Measurements from ENCODE around the gene MYO1B. TPM values are rescaled to one million over a fixed set of nuclear protein-coding genes. Genes with fewer than 3 reads are reported as not detected.

MYO1B gene
- total and polyA plus RNA-seq, 12 donors = 8.7 to 32.4 (median 14.4) TPM

DNA sequence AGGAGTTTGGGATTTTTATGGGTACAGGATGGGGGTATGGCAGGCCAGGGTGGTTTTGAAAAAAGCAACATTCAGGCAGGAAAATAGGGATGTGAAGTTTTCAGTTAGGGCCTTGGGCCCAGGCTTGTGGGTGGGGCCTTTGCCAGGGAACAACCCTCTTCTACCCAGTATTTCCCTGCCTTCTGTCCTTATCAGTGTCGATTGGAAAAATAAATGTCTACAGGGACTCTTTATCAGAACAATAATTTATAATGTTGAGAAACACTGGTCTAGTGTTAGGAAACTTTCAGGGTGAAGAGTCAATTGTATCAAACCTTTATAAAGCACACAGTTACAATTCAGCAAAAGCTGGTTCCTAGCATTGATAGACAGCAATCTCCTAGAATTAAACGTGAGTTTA, 218.6 kb downstream of the MYO1B start:
- peaks cover 0 to 27% (median 12%) of the 10 kb centered on the region in 9 donors for H3K4me1 ChIP-seq
- TF ChIP-seq, protein P1, sequence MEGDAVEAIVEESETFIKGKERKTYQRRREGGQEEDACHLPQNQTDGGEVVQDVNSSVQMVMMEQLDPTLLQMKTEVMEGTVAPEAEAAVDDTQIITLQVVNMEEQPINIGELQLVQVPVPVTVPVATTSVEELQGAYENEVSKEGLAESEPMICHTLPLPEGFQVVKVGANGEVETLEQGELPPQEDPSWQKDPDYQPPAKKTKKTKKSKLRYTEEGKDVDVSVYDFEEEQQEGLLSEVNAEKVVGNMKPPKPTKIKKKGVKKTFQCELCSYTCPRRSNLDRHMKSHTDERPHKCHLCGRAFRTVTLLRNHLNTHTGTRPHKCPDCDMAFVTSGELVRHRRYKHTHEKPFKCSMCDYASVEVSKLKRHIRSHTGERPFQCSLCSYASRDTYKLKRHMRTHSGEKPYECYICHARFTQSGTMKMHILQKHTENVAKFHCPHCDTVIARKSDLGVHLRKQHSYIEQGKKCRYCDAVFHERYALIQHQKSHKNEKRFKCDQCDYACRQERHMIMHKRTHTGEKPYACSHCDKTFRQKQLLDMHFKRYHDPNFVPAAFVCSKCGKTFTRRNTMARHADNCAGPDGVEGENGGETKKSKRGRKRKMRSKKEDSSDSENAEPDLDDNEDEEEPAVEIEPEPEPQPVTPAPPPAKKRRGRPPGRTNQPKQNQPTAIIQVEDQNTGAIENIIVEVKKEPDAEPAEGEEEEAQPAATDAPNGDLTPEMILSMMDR (IDR thresholded peaks at IDR 0.05) = no peak
- ATAC-seq (no peak), DNase-seq (no peak)
- H3K27ac ChIP-seq = peak overlapping the region in 1 of 10 donors; percentile 0
- intact Hi-C loops (cut with DNase I) = loop anchor here in 1 of 10 donors (10.0 kb wide), 1 partner anchor 619 kb away; no protein-coding TSS in a partner anchor
- H3K4me3 ChIP-seq = no peak overlapping the region
- peaks cover 0 to 17% (median 10%) of the 10 kb centered on the region in 11 donors for H3K9me3 ChIP-seq
- H3K36me3 ChIP-seq = no peaks in the 10 kb centered on the region
- no peaks in the 10 kb centered on the region for H3K27me3 ChIP-seq
- 59 to 60% methylated on average over 2 of the region's 2 CpGs for WGBS, 2 donors

DNA sequence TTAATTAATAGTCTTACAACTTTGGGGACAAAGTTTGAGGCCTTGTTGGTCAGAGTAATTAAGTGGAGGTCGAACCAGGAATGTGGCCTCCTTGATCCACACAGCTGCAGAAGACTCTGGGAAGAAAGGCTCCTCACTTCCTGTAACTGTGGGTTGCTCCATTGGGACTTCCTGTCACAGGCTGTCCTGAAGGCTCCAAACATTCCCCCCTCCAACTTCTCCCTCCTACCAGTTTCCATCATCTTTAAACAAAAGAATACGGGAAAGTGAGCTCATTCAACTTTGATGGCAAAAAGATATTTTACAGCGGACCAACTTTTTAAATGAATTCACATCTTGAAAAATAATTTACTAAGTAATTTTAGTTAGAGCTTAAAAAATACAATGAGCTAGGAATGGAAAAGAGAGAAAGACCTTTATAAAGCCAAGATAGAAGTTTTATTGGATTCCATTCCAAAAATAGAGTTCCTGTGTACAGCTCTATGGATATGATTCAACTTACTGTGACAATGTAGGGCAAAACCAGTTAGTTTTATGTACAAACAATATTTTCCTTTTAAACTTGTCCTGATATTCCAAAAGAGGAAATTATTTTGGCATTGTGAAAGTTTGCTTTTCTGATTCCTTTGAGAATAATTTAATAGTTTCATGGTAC, 220.7 kb downstream of the MYO1B start:
- intact Hi-C loops (cut with DNase I) = loop anchor here in 1 of 10 donors (10.0 kb wide), 1 partner anchor 621 kb away; no protein-coding TSS in a partner anchor
- peak in 1 of 2 donors; percentile 56 for DNase-seq
- 50 to 60% methylated on average over 3 of the region's 3 CpGs for WGBS, 2 donors
- peak; percentile 66 to 96 (median 88) for ATAC-seq
- TF ChIP-seq, protein P1 (IDR thresholded peaks at IDR 0.05) = no peak
- Histone ChIP-seq H3K4me3 (no peak overlapping the region), H3K36me3 (no peaks in the 10 kb centered on the region), H3K9me3 (no peaks in the 10 kb centered on the region), H3K4me1 (peaks cover 0 to 27% (median 12%) of the 10 kb centered on the region in 9 donors), H3K27me3 (no peaks in the 10 kb centered on the region), H3K27ac (peak overlapping the region in 9 of 10 donors; percentile 12 to 77 (median 57))

DNA sequence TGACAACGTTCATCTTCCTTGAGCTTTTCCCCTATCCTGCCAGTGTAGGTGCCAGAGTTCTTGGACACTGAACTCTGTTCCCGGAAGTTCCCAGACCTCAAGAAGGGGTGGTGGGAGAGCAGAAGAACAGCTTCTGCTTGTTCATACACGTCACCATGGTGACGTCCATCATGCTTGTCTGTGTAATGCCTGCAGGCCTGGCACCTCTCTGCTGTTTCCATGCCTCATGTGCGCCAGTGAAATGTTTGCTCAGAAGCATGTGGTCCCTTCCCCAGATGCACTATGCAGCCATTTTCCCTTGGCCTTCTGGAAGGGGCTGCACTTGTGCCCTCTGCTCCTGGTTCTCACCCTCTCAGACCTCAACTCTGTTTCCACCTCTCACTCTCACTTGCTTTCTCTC, 221.9 kb downstream of the MYO1B start:
- no peak for DNase-seq
- Histone ChIP-seq H3K9me3 (no peaks in the 10 kb centered on the region), H3K4me3 (no peak overlapping the region), H3K27me3 (no peaks in the 10 kb centered on the region), H3K27ac (peak overlapping the region in 8 of 10 donors; percentile 11 to 77 (median 54)), H3K36me3 (no peaks in the 10 kb centered on the region), H3K4me1 (peaks cover 0 to 27% (median 12%) of the 10 kb centered on the region in 9 donors)
- ATAC-seq = no peak
- intact Hi-C loops (cut with DNase I) = loop anchor here in 1 of 10 donors (10.0 kb wide), 1 partner anchor 622 kb away; no protein-coding TSS in a partner anchor
- WGBS, 2 donors = 83 to 90% methylated on average over 5 of the region's 5 CpGs
- TF ChIP-seq, protein P1 (IDR thresholded peaks at IDR 0.05) = no peak

DNA sequence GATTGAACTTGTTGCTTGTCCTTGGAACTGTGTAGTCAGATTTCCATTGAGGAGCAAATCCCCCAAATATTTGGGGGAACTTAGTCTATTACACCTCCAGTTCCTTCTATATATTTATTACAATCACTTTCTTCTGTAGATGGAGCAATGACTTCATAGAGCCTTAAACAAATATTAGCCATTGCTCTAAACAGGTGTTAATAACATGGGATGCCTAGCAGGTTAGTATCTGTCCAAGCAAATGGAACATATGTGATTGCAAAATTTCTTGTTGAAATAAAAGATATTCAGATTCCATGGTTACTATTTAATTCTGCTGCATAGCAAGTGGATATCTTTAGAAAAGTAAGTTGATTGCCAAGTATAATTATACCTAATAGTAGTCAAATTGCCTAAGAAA, 225.1 kb downstream of the MYO1B start:
- TF ChIP-seq, protein P1 (IDR thresholded peaks at IDR 0.05) = no peak
- no peak for ATAC-seq

More for the DNA sequence above, 225.1 kb downstream of the MYO1B start:
- no peak overlapping the region for H3K27ac ChIP-seq
- H3K4me3 ChIP-seq = no peak overlapping the region
- H3K4me1 ChIP-seq = peaks cover 0 to 34% (median 12%) of the 10 kb centered on the region in 9 donors
- H3K27me3 ChIP-seq = no peaks in the 10 kb centered on the region
- no peak for DNase-seq
- no peaks in the 10 kb centered on the region for H3K9me3 ChIP-seq
- H3K36me3 ChIP-seq = no peaks in the 10 kb centered on the region
- intact Hi-C loops (cut with DNase I) = no loop called here
